Peyer's patch (tissue), 4 donors: ENCODE data around the gene GRID2.
A peak's percentile ranks its signal among the peaks of the same experiment; 100 is the strongest.

Source experiments
- POLR2A ChIP-seq, 2 donors: fragments of 450-650 bp; IDR thresholded peaks; one replicate each; pipeline ENCODE4 v1.5.1; 2017; ENCODE audit warnings: antibody characterized with exemption in 2 of 2, mild to moderate bottlenecking in 2 of 2, moderate library complexity in 2 of 2
- TF ChIP-seq, protein P1 (sequence below), 6 experiments: fragments of 450-650 bp in 4 of 6; fragments of 200-600 bp in 2 of 6; sonication (generic) in 1 of 6; IDR thresholded peaks; one replicate each; pipeline ENCODE4 v1.5.1; 2017 to 2019; ENCODE audit warnings: antibody characterized with exemption in 6 of 6, mild to moderate bottlenecking in 3 of 6, moderate library complexity in 1 of 6

DNA sequence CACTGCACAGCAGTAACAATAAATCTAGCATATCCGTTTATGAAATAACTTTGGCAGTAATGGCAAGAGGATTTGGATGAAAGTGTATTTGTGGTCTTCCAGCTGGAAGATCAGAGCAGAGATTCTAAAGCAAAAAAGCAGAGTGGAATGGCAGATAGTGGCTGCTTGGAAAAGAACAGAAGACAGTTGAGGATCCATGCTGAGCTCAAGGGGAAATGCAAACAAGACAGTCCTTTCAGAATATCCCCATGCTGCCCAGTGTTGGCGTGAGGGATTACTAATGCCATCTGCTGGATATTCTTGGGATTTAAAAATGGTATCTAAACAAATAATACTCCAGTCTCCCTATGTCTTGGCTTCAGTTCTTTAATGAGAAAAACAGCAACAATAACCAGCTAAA is 895.7 kb downstream of the GRID2 start:
- TF ChIP-seq, protein P1, sequence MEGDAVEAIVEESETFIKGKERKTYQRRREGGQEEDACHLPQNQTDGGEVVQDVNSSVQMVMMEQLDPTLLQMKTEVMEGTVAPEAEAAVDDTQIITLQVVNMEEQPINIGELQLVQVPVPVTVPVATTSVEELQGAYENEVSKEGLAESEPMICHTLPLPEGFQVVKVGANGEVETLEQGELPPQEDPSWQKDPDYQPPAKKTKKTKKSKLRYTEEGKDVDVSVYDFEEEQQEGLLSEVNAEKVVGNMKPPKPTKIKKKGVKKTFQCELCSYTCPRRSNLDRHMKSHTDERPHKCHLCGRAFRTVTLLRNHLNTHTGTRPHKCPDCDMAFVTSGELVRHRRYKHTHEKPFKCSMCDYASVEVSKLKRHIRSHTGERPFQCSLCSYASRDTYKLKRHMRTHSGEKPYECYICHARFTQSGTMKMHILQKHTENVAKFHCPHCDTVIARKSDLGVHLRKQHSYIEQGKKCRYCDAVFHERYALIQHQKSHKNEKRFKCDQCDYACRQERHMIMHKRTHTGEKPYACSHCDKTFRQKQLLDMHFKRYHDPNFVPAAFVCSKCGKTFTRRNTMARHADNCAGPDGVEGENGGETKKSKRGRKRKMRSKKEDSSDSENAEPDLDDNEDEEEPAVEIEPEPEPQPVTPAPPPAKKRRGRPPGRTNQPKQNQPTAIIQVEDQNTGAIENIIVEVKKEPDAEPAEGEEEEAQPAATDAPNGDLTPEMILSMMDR (IDR thresholded peaks at IDR 0.05): peak in 3 of 6 experiments; percentile 38 to 61 (median 49)
- no peak for TF ChIP-seq POLR2A (IDR thresholded peaks at IDR 0.05)
